Smooth muscle cell (in vitro differentiated cells): ENCODE measurements around the gene PTGIR. TPM values are rescaled to one million over a fixed set of nuclear protein-coding genes. Genes with fewer than 3 reads are reported as not detected.

Experiments used
- DNase-seq: peaks from one replicate; lab custom pipeline; 2025; ENCODE audit not compliant: unreplicated experiment; lab: John Stamatoyannopoulos, UW
- H2AFZ ChIP-seq: fragments of 200-600 bp; sonication (generic); 2 replicates; pipeline ENCODE4 v1.6.0; 2016; ENCODE audit warnings: antibody characterized with exemption, low read depth, mild to moderate bottlenecking
- H3F3A ChIP-seq: fragments of 200-600 bp; sonication (generic); 2 replicates; pipeline ENCODE4 v1.6.0; 2017; ENCODE audit warnings: antibody characterized with exemption, low read depth
- H3K27ac ChIP-seq: fragments of 200-600 bp; sonication (generic); 2 replicates; pipeline ENCODE4 v1.5.1; 2016; ENCODE audit warnings: low read depth, mild to moderate bottlenecking
- H3K27me3 ChIP-seq: fragments of 200-600 bp; sonication (generic); 2 replicates; pipeline ENCODE4 v1.6.1; 2016; ENCODE audit warnings: low read depth, mild to moderate bottlenecking
- H3K36me3 ChIP-seq: fragments of 200-600 bp; sonication (generic); 2 replicates; pipeline ENCODE4 v1.5.1; 2016; ENCODE audit warnings: low read depth
- H3K4me1 ChIP-seq: fragments of 200-600 bp; sonication (generic); 2 replicates; pipeline ENCODE4 v1.5.1; 2016; ENCODE audit warnings: low read depth
- H3K4me2 ChIP-seq: fragments of 200-600 bp; sonication (generic); 2 replicates; pipeline ENCODE4 v1.6.0; 2016; ENCODE audit warnings: mild to moderate bottlenecking
- H3K4me3 ChIP-seq: fragments of 200-600 bp; sonication (generic); 2 replicates; pipeline ENCODE4 v1.5.1; 2016; ENCODE audit warnings: mild to moderate bottlenecking
- H3K79me2 ChIP-seq: fragments of 200-600 bp; sonication (generic); 2 replicates; pipeline ENCODE4 v1.6.0; 2016; ENCODE audit warnings: low read depth, mild to moderate bottlenecking
- H3K9ac ChIP-seq: fragments of 200-600 bp; sonication (generic); 2 replicates; pipeline ENCODE4 v1.6.0; 2016; ENCODE audit warnings: low read depth
- H3K9me3 ChIP-seq: fragments of 200-600 bp; sonication (generic); replicated peaks from 2 replicates; pipeline ENCODE4 v1.5.1; 2016; ENCODE audit warnings: low read depth
- H4K20me1 ChIP-seq: fragments of 200-600 bp; sonication (generic); 2 replicates; pipeline ENCODE4 v1.6.0; 2016; ENCODE audit warnings: low read depth
- WGBS: methylation state at CpG from one replicate; pipeline ENCODE4 v1.1.7; 2016; ENCODE audit warnings: low lambda C conversion rate; 5-methylcytosine and 5-hydroxymethylcytosine counted together
- polyA plus RNA-seq: library from polyadenylated mRNA; unstranded; fragments of >200 nt; fragmentation: Nextera tagmentation; extraction: Ambion mirVana; gene quantifications from 2 replicates; pipeline ENCODE4 v1.2.1, GENCODE V29; 2016
- total RNA-seq: library from RNA; depleted of rRNA; stranded (reverse); fragments of >200 nt; gene quantifications from 2 replicates; pipeline ENCODE4 v1.2.3, GENCODE V29; 2014
- TF ChIP-seq, protein P1 (sequence below): fragments of 200-600 bp; sonication (generic); IDR thresholded peaks from 2 replicates; pipeline ENCODE4 v1.5.1; 2017; ENCODE audit warnings: borderline replicate concordance, mild to moderate bottlenecking, antibody characterized with exemption; ENCODE audit not compliant: insufficient read depth, poor library complexity, severe bottlenecking

PTGIR gene
- total and polyA plus RNA-seq, 2 experiments from 2014 or later, result 0.09 to 0.81 TPM

DNA sequence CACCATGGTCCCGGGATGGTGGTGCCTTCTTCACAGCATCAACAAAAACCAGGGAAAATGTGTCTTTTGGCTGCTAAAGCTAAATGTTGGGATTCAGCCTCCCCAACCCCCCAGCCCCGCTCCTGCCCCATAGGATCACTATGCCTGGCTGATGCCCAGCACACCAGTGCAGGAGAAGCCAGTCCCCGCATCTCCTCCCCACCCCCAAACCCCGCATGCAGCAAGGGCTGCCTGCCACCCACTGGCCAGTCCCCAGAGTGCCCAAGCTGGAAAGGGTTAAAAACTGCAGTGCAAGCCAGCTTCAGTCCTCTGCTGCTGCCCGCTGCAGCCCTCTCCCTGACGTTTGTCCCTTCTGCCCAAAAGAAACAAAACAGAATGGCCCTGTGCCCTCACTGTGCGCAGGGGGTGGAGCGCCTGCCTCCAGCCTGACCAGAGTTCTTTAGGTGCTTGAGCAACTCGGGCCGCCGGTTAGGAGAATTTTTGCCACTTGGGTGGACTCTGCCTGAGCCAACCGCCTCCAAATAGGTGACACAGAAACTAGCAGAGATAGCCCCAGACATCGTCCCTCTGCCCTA, 20.0 kb downstream of the PTGIR start:
- Histone ChIP-seq H3K36me3 (no peaks in the 10 kb centered on the region), H2AFZ (no peak overlapping the region), H3K9ac (no peak overlapping the region), H3K9me3 (no peaks in the 10 kb centered on the region), H3K27ac (no peak overlapping the region), H3F3A (peaks cover 3% of the 10 kb centered on the region), H3K79me2 (peaks cover 51% of the 10 kb centered on the region), H3K4me2 (no peak overlapping the region), H3K4me3 (no peak overlapping the region), H3K27me3 (no peaks in the 10 kb centered on the region), H4K20me1 (peaks cover 63% of the 10 kb centered on the region), H3K4me1 (peaks cover 16% of the 10 kb centered on the region)
- 89% methylated on average over 13 of the region's 13 CpGs for WGBS
- TF ChIP-seq, protein P1, sequence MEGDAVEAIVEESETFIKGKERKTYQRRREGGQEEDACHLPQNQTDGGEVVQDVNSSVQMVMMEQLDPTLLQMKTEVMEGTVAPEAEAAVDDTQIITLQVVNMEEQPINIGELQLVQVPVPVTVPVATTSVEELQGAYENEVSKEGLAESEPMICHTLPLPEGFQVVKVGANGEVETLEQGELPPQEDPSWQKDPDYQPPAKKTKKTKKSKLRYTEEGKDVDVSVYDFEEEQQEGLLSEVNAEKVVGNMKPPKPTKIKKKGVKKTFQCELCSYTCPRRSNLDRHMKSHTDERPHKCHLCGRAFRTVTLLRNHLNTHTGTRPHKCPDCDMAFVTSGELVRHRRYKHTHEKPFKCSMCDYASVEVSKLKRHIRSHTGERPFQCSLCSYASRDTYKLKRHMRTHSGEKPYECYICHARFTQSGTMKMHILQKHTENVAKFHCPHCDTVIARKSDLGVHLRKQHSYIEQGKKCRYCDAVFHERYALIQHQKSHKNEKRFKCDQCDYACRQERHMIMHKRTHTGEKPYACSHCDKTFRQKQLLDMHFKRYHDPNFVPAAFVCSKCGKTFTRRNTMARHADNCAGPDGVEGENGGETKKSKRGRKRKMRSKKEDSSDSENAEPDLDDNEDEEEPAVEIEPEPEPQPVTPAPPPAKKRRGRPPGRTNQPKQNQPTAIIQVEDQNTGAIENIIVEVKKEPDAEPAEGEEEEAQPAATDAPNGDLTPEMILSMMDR, result no peak
- DNase-seq, result no peak

DNA sequence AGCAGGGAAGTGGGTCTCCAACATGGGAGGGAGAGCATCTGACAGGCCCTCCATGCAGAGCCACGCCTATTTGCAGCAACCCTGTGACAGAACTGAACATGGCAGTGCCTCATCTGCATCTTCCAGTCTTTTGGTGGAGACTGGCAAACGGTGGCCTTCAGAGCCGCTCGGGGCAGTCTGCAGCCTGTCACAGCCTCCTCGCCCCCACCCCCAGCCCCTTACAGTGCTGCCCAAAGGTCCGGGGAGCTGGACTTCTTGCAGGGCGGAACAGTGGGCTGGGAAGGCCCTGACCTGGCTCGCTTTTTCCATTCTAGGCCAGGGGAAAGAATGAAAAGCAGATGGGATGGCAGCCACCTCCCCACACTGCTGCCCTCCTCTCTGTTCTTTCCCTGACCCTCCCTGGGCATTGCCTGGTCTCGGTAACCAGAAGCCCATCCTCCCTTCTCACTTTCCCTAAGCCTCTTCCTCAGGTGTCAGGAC, 21.1 kb downstream of the PTGIR start:
- Histone ChIP-seq H3K9me3 (no peaks in the 10 kb centered on the region), H3K79me2 (peaks cover 51% of the 10 kb centered on the region), H3K27me3 (no peaks in the 10 kb centered on the region), H3K4me1 (peaks cover 16% of the 10 kb centered on the region), H3K4me3 (peak overlapping the region; percentile 99), H3F3A (no peaks in the 10 kb centered on the region), H3K4me2 (peak overlapping the region; percentile 99), H3K36me3 (no peaks in the 10 kb centered on the region), H4K20me1 (peaks cover 60% of the 10 kb centered on the region), H3K27ac (no peak overlapping the region), H3K9ac (no peak overlapping the region), H2AFZ (no peak overlapping the region)
- 75% methylated on average over 9 of the region's 9 CpGs for WGBS
- no peak for DNase-seq
- TF ChIP-seq, protein P1, result no peak

DNA sequence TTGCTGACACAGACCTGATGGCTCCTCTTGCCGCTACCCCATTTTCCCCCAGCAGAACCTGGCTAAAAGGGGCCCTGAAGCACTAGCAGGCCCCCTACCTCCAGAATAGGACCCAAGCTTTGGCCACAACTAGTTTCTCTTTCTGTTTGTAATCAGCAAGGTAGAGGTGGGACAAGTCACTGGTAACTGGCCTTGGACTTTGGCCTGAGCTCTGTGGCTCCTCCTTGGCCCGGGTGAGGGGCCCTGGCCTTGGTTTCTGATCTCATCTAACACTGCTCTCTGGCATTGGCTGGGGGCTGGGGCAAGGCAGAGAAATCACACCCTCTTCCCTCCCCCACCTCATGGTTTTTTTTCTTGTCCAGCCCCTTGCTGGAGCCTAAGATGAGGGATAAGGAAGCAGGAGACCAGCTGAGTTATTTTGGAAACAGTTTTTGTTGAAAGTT, 21.7 kb downstream of the PTGIR start:
- Histone ChIP-seq H3K4me2 (peak overlapping the region; percentile 99), H3K4me1 (peaks cover 16% of the 10 kb centered on the region), H3K9me3 (no peaks in the 10 kb centered on the region), H4K20me1 (peaks cover 60% of the 10 kb centered on the region), H3K27me3 (no peaks in the 10 kb centered on the region), H3K4me3 (peak overlapping the region; percentile 99), H3K9ac (peak overlapping the region; percentile 35), H3K27ac (peak overlapping the region; percentile 60), H3F3A (no peaks in the 10 kb centered on the region), H3K79me2 (peaks cover 51% of the 10 kb centered on the region), H3K36me3 (no peaks in the 10 kb centered on the region), H2AFZ (no peak overlapping the region)
- TF ChIP-seq, protein P1, result no peak
- DNase-seq, result no peak
- 31% methylated on average over 2 of the region's 2 CpGs for WGBS
